Mammary epithelial cell (primary cell): ENCODE measurements around the gene PTGER2.

Experiments
- EZH2 ChIP-seq: IDR thresholded peaks from 2 replicates; pipeline ENCODE4 v1.6.1; 2012; ENCODE audit warnings: low read length, inconsistent platforms, borderline replicate concordance
- TF ChIP-seq, protein P1 (sequence below), 2 donors: IDR thresholded peaks in 1 of 2; conservative IDR thresholded peaks in 1 of 2; 2 replicates each; pipeline ENCODE4 v1.5.1; 2011 to 2012; ENCODE audit warnings: inconsistent platforms in 2 of 2, low read length in 2 of 2, mild to moderate bottlenecking in 2 of 2, control low read depth in 1 of 2, low read depth in 1 of 2; ENCODE audit not compliant: insufficient read depth in 1 of 2; ENCODE audit errors: extremely low read depth in 1 of 2

DNA sequence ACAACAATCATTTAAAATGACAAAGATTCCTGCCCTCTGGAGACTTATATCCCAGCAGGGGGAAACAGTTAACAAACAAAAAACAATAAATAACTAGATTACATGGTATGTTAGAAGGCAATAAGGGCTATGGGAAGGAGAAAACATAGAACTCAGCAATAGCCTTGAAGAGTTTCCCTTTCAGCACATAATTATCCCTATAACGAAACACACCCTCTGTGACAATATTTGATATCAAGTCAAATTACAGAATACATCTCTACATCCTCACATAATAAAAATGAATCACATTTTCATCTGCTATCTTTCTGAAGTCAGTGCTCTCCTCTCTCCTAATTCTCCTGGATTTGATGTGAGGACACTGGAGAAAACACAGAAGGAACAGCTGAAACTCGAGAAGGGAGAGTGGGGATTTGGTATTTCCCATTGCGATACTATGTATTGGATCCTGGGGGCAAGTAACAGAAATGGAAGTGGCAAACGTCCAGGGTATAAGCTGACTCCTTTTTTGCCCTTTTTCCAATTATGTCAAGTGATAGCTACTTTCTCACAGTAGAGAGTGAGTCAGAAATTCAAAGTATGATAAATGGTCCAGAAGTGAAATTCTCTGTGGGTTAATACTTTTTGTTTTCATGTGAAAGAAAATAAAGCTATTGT is 9.7 kb upstream of the PTGER2 start:
- TF ChIP-seq, protein P1, sequence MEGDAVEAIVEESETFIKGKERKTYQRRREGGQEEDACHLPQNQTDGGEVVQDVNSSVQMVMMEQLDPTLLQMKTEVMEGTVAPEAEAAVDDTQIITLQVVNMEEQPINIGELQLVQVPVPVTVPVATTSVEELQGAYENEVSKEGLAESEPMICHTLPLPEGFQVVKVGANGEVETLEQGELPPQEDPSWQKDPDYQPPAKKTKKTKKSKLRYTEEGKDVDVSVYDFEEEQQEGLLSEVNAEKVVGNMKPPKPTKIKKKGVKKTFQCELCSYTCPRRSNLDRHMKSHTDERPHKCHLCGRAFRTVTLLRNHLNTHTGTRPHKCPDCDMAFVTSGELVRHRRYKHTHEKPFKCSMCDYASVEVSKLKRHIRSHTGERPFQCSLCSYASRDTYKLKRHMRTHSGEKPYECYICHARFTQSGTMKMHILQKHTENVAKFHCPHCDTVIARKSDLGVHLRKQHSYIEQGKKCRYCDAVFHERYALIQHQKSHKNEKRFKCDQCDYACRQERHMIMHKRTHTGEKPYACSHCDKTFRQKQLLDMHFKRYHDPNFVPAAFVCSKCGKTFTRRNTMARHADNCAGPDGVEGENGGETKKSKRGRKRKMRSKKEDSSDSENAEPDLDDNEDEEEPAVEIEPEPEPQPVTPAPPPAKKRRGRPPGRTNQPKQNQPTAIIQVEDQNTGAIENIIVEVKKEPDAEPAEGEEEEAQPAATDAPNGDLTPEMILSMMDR (conservative IDR thresholded peaks at IDR 0.05 in 1 of 2, IDR thresholded peaks at IDR 0.05 in 1 of 2; ENCODE audit: extremely low read depth in 1 of 2, insufficient read depth in 1 of 2, low read depth in 1 of 2, low read length in 2 of 2), result no peak
- no peak for TF ChIP-seq EZH2
